ENCODE data around the gene KRTAP4-4. TPM values are rescaled to one million over a fixed set of nuclear protein-coding genes. Genes with fewer than 3 reads are reported as not detected.

The KRTAP4-4 gene
- total RNA-seq, 1 experiment from 2014 or later, result not detected

DNA sequence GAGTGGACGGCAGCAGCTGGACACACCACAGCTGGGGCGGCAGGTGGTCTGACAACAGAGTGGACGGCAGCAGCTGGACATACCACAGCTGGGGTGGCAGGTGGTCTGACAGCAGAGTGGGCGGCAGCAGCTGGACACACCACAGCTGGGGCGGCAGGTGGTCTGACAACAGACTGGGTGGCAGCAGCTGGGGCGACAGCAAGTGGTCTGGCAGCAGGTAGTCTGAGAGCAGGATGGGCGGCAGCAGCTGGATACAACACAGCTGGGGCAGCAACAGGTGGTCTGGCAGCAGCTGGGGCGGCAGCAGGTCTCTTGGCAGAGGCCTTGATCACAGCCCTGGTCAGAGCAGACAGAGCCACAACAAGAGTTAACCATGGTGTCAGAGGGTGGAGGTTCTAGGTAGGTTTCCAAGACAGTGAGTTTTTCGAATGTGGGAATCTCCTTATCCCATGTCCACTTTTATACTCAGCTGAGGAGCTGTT is 24.0 kb upstream of the KRTAP4-4 start, which contains the start of gene KRTAP4-1:
KRTAP4-1 (minus strand) TSS at position 432 of the 482 bp plus-strand sequence; CDS start at position 375, 57 bp downstream.
- H2BK5ac ChIP-seq (ENCODE audit: insufficient read length, low read length), result no peak within 1 kb of the TSS
- no peak within 1 kb of the TSS for H2BK12ac ChIP-seq (ENCODE audit: insufficient read length, low read depth, low read length)
- no peaks in the 10 kb centered on the region for H3K79me1 ChIP-seq (ENCODE audit: insufficient read depth, low read depth, low read length, poor library complexity, severe bottlenecking)
- H3K4me1 ChIP-seq (ENCODE audit: insufficient read depth, low read length), result no peaks in the 10 kb centered on the region
- H2BK120ac ChIP-seq (ENCODE audit: low read depth, low read length, poor library complexity, severe bottlenecking), result no peak within 1 kb of the TSS
- H3K27ac Mint-ChIP-seq, result peak within 1 kb of the TSS in 2 of 3 experiments; percentile 50 to 90; a peak in 3 of 7 replicates
- no peak within 1 kb of the TSS for H2AFZ ChIP-seq (ENCODE audit: low read length)
- no peak within 1 kb of the TSS for H3K18ac ChIP-seq (ENCODE audit: insufficient read length, low read depth, low read length)
- no peaks in the 10 kb centered on the region for H3K27me3 ChIP-seq (ENCODE audit: insufficient read depth, low read length)
- H2BK15ac ChIP-seq (ENCODE audit: low read depth, low read length), result no peak within 1 kb of the TSS
- TF ChIP-seq, protein P1, sequence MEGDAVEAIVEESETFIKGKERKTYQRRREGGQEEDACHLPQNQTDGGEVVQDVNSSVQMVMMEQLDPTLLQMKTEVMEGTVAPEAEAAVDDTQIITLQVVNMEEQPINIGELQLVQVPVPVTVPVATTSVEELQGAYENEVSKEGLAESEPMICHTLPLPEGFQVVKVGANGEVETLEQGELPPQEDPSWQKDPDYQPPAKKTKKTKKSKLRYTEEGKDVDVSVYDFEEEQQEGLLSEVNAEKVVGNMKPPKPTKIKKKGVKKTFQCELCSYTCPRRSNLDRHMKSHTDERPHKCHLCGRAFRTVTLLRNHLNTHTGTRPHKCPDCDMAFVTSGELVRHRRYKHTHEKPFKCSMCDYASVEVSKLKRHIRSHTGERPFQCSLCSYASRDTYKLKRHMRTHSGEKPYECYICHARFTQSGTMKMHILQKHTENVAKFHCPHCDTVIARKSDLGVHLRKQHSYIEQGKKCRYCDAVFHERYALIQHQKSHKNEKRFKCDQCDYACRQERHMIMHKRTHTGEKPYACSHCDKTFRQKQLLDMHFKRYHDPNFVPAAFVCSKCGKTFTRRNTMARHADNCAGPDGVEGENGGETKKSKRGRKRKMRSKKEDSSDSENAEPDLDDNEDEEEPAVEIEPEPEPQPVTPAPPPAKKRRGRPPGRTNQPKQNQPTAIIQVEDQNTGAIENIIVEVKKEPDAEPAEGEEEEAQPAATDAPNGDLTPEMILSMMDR (conservative IDR thresholded peaks at IDR 0.05), result no peak
- H3K56ac ChIP-seq (ENCODE audit: insufficient read length, low read depth, low read length), result no peak within 1 kb of the TSS
- H3K79me2 ChIP-seq (ENCODE audit: insufficient read depth, low read length), result no peaks in the 10 kb centered on the region
- peaks cover 8 to 9% of the 10 kb centered on the region in 2 experiments for H3K4me1 Mint-ChIP-seq
- no peak within 1 kb of the TSS for H4K8ac ChIP-seq (replicated peaks; ENCODE audit: insufficient read length, low read depth, low read length)
- H3K14ac ChIP-seq (ENCODE audit: insufficient read depth, low read length), result no peak within 1 kb of the TSS
- H3K4me3 Mint-ChIP-seq, result no peak within 1 kb of the TSS
- H3K9me3 ChIP-seq (ENCODE audit: control insufficient read depth, low read depth, low read length), result no peaks in the 10 kb centered on the region
- no peak within 1 kb of the TSS for H2AK5ac ChIP-seq (ENCODE audit: insufficient read length, low read length)
- H3K23me2 ChIP-seq (ENCODE audit: insufficient read length, low read depth, low read length, poor library complexity, severe bottlenecking), result no peaks in the 10 kb centered on the region
- no peak within 1 kb of the TSS for H3K27ac ChIP-seq (ENCODE audit: insufficient read length, low read depth, low read length)
- H4K91ac ChIP-seq (ENCODE audit: insufficient read length, low read depth, low read length), result no peak within 1 kb of the TSS
- no peak within 1 kb of the TSS for H3K4ac ChIP-seq (ENCODE audit: low read depth, low read length)
- no CpG with 5 or more reads among the region's 9 CpGs for WGBS (ENCODE audit: extremely low coverage, insufficient read length, low lambda C conversion rate)
- no peaks in the 10 kb centered on the region for H3K36me3 Mint-ChIP-seq (ENCODE audit: insufficient read depth in 1 of 3, low read depth in 3 of 3)
- H4K5ac ChIP-seq (ENCODE audit: insufficient read length, low read depth, low read length), result no peak within 1 kb of the TSS
- no peaks in the 10 kb centered on the region; a peak in 1 of 5 replicates for H3K9me3 Mint-ChIP-seq
- no peak for DNase-seq
- no peak within 1 kb of the TSS for H3K23ac ChIP-seq (ENCODE audit: insufficient read length, low read depth, low read length)
- H3K27me3 Mint-ChIP-seq (ENCODE audit: low read depth), result peaks cover 2% of the 10 kb centered on the region; the same call in 1 of the 2 replicates
- no peak within 1 kb of the TSS for H3K4me2 ChIP-seq (ENCODE audit: insufficient read depth, insufficient read length, low read length)
- H4K20me1 ChIP-seq (ENCODE audit: control insufficient read depth, insufficient read depth, insufficient read length), result no peaks in the 10 kb centered on the region
- H3K9ac ChIP-seq (ENCODE audit: extremely low read depth, insufficient read length, low read length), result no peak within 1 kb of the TSS
- H3T11ph ChIP-seq (ENCODE audit: low read length), result no peak within 1 kb of the TSS
- no peak within 1 kb of the TSS for H2BK20ac ChIP-seq (ENCODE audit: low read depth, low read length, poor library complexity, severe bottlenecking)

All from H9 (cell line).